Stimulated activated CD8-positive, alpha-beta memory T cell treated with anti-CD3 and anti-CD28 coated beads, Interleukin-15, amount 100 ng/mL, for 48 hours (primary cell): ENCODE results near the gene PIP4K2B.

Experiments used
- DNase-seq, 2 donors: peaks; one replicate each; pipeline ENCODE4 v3.0.0-alpha.2; 2020; ENCODE audit warnings: low read depth in 2 of 2

PIP4K2B gene

DNA sequence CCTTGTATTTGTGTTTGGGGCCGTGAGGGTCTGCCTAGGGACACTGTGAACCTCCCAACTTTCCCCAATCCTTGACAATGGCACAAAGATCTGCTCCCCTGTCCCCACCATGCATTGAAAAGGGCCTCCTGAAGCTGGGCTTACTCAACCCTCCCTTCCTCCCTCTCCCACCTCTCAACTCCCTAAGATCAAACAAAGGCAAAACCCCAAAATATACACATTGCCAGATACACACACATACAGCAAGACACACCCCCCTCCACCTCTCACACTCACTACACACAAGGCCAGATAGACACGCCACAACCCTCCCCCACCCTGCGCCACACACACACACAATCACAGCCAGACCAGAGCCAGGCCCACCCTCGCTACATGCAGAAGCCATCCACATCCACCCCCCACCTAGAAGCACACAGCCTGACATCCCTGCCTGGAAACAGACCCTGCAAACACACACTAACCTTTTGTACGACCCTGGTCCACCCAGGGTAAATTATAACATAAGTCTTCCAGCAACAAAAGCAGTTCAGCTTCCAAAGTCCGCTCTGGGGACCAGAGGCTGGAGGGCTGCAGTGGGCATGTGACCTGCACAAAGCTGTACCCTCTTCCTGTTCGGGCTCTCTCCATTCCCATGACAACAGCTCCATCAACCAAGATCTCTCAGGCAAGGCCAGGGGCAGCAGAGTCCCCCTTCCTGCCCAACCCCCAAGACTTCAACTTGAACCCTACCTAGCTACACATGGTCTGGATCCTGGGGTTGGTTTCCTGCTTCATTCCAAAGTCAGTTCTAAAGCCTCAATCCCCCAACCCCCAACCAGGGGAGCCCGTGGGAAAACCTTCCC, 53.1 kb downstream of the PIP4K2B start:
- DNase-seq, result no peak

DNA sequence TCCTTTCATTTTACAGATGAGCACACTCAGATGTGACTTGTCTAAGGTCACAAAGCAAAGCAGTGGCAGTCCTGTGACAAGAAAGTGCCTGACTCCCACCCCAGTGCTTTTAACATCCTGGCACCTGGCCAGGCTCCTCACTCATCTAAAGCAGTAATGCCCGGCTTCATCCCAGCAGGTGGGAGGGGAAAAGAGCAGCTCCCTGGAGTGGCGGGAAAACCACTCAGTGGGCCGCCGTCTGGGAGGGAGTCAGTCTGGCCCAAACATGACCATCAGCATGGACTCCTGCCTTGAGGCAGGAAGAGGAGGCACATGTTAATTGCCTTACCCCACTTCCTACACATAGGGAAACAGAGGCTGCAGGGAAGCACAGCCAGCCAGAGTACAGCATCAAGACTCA, 53.8 kb downstream of the PIP4K2B start:
- no peak for DNase-seq

DNA sequence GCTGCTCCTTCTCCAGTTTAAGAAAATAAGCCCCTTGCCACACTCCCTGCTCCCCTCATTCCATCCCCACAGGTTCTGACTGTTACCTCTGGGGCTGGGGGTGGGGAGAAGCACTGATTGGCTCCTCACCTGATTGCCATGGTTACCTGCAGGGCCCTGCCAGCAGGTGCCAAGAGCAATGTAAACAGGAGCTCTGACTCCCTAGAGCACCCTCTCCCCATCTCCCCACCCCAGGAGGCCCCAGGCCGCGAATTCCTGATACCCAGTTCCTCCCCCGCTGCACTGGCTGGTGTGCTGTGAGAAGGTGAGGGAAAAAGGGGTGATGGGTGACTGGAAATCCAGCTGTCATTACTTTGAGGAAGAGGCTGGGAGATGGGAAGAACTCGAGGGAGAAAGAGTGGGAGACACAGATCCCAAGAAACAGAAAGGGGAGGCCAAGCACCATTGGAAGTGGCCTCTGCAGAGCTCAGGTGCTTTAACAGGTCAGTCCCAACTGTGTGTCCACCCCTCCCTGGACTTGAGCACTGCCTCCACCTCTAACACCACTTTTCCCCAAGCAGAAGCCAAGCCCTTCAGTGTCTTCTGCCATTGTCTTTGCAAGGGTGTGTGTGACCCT, 55.7 kb downstream of the PIP4K2B start:
- DNase-seq, result no peak

DNA sequence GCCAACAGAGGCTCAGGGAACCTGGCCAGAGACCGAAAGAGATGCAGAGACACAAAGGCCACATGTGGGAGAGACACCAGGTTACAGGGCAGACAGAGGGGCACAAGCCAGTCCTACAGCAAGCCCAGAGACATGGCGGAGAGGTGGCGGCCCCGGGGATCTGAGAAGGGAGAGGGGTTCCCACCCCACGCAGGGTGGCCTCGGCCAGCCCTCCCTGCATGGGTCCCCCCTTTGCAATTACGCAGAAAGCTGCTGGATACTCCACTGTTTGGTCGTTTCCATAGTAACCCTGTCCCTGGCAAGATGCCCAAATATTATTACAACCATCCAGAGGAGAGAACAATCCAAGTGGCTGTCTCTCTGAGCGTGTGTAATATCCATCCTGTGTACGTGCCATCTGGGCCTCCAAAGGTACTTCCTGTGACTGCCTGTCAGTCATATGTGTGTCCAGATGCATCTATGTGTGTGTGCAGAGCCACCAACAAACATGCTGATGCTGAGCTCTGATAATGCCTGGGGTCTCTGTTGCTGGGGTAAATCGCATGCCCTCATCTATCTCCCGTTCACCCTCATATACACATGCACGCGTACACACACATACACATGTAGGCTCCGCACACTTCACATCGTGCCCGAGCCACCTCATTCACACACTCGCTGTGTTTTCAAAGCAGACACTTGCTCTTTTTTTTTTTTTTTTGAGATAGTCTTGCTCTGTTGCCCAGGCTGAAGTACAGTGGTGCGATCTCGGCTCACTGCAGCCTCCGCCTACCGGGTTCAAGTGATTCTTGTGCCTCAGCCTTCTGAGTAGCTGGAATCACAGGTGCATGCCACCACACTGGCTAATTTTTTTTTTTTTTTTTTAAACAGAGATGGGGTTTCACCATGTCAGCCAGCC, 56.7 kb downstream of the PIP4K2B start:
- DNase-seq, result no peak

DNA sequence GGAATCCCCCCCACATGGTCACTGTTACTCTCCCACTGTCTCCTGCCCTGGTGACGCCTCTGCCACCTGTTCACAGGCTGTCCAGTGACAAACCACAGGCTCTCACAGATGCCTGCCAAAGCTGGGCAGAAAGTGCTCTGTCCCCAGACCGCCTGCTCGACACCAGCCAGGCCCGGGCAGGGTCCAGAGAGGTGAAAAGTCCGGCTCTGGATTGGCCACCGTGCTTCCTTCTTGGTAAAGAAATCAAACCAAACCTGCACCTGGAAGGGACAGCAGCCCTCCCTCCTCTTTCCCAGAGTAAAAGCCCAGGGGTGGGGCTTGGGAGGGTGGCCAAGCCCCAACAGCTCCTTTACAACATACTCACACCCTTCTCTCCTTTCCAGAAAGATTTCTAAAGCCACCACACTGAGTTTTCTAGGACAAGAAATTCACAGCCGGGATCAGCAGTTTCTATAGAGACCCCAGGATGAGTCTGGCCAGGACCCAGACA, 57.4 kb downstream of the PIP4K2B start:
- DNase-seq, result no peak

DNA sequence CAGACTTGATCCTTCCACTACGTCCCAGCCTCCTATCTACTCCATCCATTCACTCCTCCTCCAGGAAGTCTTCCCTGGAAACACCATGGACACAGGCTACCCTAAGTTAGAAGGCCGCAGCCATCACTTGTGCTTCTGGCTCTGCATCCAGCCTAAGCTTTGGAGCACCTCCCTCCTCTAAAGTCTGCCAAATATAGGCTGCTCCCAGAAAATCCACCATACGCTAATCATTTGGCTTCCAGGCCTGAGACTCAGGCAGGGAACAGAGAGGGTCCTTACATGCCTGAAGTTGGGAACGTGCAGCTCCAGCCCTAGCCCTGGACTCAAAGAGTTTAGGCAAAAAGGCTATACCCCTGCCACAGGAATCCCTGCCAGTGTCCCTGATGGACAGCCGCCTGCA, 57.9 kb downstream of the PIP4K2B start:
- DNase-seq, result no peak

DNA sequence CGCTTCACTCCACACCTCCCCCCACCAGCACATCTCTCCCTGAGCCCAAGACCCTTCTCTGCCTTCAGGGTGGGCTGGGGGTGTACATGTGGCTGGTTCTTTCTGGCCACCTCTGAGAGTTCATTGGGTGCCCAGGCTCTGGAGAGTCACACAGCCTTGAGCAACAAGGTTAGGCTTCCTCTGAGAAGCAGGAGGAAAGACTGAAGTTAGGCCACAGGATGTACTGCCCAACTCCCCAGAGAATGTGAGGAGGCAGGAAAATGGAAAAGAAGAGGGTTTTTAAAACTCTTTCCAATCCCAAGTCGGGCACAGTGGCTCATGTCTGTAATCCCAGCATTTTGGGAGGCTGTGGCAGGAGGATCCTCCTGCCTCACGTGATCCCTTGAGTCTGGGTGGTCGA, 58.5 kb downstream of the PIP4K2B start:
- no peak for DNase-seq

DNA sequence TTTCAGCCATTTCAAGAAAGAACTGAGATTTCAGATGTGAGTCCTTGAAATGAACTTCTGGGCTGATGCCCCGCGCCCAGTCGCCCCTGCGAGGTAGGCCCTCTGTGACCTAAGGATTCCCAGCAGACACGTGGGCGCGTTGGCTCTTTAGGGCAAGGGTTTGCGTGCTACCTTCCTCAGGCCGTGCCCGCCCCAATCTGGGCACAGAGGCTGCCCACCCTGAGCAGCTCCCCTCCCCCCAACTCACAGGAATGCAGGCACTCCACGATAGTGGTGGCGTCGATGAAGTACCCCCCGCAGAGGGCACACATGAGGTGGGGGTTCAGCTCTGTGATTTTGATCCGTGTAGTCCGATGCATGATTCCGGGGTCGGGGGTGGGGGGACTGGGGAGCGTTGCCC, 59.3 kb downstream of the PIP4K2B start:
- no peak for DNase-seq

DNA sequence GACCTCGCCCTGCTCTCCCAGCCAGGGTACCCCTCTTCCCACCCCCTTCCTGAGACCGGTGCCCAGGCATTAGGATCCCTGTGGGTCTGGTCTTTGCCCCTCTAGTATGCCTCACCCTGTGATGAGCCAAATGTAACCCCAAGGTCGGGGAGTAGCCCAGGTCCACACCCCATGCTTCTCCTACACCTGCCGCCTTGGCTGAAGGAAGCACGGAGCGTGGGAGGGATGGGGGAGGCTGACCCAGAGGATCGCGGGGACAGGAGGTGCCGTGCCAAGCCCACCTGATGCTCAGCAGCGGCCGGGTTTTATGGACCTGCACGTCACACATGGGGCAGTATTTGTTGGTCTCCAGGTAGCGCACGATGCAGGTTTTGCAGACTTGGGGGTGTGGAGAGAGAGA, 60.1 kb downstream of the PIP4K2B start:
- DNase-seq, result no peak

DNA sequence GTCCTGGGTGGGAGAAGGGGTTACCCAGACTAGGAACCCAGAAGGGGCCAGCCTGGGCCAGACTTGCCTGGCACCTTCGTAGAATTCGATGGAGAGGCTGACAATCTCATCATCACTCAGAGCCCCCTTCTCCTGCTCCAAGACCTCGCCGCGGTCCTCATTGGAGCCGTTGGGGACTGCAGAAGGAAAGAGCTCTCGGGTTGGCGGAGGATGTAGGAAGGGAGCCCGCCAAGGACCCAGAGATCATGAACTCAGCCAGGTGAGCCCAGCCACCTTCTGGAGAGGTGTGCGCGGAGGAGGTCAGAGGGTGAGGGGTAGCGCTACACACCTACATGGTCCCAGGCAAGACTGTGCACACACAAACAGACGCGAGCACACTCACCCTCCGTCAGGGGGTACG, 60.7 kb downstream of the PIP4K2B start:
- no peak for DNase-seq

DNA sequence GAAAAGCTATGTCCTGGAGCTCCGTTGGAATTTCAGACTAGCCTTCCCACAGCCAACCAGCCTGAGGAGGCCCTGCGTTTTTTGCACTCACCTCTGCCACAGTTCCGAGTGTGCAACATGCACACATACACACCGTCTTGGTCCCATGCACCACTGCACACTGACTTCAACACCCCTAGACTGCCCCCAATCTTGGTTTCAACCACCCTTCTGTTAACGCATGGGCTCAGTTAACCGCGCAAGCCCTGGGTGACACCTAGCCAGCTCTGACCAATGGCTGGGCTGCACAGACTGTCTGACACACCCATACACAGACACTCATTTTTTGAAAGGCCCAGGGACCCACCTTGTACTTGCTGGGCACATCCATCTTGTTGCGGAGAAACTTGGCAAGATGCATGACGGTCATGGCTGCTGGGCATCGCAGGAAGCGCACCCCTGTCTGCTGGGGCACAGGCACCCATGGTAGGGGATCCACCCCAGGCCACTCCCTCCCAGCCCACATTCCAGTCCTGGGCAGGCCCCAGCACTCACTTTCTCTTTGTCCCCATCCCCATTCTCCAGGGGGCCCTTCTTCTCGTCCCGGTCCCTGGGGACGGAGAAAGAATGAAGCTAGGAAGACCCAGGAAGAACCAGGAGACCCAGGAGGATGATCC, 61.2 kb downstream of the PIP4K2B start:
- DNase-seq, result no peak

DNA sequence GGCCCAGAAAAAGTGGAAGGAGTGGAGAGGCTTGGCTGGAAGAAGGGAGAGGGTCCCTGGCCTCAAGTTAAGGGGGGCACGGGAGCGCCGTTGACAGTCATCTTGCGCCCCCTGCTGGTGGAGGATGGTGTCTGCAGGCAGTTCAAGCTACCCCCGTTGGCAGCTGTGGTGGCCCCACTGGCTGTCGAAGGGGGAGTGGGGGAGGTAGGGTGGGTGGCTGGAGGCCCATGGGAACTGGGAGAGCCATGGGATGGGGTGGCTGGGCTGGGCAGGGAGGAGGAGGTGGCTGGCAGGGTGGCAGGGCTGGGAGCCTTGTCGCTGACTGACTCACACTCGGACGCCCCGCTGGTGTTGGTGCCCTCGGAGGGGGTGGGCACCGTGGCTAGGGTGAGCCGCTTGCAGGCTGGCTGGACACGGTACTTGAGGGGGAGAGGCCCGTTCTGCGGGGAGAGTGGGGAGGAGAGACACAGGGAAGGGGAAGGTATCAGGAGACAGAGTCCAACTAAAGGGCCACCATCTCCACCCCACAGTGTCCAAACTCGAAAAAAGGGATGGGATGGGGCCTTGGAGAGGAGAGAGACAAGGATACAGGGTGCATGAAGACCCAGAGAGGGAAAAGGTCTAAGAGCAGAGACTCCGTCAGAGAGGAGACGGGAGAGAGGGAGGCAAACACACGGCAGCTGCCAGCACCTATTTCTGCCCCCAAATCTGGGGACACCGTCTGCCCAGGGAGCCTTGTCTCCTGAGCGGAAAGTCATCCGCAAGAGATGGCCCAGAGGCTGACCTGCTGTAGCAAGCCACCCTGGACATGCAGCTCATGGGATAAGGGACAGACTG, 64.0 kb downstream of the PIP4K2B start:
- DNase-seq, result peak; percentile 44 to 58

DNA sequence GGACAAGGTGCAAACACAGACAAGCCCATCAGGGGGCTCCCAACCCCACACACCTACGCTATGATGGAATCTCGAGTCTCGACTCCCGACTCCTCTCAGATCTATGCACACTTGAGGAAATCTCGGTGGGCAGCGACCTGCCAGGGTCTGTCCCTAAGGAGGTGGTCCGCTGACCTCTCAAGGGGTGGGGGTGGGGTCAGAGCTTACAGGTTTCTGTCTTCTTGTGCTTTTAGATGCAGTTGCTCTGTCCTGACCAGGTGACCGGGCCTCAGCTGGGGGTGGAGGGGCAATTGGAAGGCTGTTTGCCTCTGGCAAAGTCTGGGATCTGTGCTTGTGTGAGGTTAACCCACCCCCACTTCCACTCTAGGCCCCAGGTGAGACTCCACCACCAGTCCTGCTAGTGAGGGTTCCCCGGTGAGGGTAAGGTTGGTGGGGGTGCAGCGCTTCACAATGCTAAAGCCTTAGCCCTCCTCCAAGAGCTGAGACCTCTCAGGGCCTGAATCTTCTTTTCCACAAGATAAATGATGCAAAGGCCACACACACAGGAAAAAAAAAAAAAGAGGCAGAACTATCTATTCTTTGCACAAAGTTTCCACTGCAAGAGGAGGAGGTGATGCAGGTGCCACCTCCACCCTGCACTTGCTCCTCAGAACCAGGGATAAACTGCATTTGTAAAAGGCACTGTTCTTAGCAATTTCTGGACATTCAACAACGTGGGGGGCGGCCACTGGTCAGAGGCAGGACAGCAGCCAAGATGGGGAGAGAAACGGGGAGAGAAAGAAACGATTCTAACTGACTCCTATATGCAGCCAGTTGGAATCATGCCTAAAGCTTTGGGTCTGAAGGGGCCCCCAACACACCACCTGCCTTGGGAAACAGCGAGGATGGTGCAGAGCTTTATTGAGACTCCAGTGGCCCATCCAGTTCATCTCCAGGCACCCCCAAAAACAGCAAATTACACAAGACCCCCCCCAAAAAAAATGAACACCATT, 65.1 kb downstream of the PIP4K2B start:
- DNase-seq, result no peak

DNA sequence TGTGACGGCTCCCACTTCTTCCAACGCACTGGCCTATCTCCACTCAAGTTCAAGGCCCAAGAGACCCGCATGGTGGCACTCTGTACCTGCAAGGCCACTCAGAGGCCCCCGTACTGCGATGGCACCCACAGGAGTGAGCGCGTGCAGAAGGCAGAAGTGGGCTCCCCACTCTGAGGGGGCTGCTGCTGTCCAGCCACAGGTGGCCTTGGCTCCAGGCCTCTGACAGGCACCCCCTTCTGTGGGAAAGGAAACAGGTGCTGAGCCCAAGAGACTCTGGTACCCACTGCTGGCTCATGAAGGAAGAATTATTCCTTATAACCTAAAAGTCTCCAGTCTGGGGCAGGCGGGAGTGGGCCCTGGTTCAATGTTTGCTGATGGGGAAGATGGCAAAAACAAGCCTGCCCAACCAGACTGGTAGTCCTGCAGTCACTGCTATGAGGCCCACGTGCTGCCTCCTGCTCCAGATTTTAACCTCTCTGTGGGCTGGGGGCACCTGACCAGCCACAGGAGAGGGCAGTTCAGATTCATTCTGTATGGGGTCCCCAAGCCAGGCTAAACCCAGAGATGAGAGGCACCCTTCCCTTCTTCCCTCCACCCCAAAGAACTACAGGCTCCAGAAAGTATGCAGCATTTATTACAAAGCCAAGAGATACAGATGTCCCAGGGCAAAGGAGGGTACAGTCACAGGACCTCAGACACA, 65.9 kb downstream of the PIP4K2B start:
- no peak for DNase-seq

DNA sequence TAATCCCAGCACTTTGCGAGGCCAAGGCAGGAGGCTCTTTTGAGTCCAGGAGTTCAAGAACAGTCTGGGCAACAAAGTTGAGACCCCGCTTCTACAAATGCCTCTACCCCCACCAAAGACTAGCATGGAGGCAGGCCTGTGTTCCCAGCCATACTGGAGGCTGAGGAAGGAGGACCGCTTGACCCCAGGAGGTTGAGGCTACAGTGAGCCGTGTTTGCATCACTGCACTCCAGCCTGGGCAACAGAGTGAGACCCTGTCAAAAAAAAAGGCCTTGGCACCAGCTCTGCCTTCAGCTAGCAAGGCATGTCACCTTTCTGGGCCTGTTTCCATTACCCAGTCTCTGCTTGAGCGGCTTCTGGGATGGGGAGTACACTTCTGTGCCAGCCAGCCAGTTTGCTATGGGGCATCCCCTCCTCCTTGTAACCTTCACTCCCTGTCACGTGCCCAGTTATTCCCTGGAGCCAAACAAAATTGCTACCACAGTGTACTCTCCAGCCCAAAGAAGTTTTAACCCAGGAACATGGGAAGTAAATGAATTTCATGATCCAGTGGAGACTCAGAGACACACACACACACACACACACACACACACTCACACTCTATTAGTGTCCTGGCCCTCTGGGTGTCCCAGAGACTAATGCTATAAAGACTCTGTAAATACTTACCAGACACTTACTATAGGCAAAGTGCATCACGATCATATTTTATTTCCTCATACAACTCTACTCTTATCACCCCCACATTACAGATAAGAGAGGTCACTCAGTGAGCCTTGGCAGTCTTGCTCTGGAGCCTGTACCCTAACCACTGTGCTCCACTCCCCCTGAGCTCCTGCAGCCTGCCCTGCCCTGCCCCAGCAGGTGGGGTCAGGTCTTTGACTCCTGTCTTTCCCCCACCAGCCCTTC, 66.7 kb downstream of the PIP4K2B start:
- DNase-seq, result no peak

DNA sequence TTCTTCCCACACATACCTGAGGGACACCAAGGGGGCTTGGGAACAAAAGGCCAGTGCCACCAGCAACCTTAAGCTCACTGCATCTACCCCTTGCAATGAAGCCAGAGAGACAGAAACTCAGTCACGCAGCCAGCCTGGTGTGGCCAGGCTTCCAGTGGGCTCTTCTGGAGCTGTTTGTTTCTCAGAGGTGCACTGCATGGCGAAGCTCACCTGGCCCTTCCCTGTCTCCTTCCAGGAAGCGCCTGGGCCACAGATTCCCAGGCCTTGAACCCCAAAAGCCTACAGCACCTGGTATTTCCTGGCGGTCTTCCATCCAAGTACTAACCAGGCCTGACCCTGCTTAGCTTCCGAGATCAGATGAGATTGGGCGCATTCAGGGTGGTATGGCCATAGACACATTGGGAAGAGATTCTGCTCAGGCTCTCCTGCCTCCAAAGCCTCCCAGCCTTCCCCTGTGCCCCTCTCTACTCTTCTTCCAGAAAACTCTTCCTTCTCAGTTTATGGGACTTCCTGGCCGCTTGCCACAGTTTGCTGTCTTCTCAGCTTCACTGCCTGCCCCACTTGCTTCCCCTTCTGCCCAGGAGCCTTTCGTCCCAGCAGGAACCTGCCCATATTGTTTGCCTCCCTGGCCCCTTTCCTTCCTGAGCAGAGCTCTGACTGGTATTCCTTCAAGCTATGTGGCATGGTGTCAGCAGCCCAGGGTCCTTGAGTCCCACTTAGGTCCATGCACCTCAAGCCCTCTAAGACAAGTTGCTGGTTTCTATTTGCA, 67.6 kb downstream of the PIP4K2B start:
- no peak for DNase-seq
